A673 (cell line): ENCODE data around the gene ACSF3.

ENCODE experiments used
- EZH2 ChIP-seq: fragments of 200-600 bp; sonication (generic); IDR thresholded peaks from 2 replicates; pipeline ENCODE4 v1.6.1; 2017; ENCODE audit warnings: borderline replicate concordance, low read depth, mild to moderate bottlenecking, mixed read lengths, antibody characterized with exemption, low read length; ENCODE audit not compliant: poor library complexity, severe bottlenecking
- TF ChIP-seq, protein P1 (sequence below): fragments of 300-800, 200-600 bp; sonication (generic); conservative IDR thresholded peaks from 2 replicates; pipeline ENCODE4 v1.5.1; 2017; ENCODE audit warnings: low read depth, mild to moderate bottlenecking, antibody characterized with exemption, low read length, moderate library complexity, mixed read lengths

DNA sequence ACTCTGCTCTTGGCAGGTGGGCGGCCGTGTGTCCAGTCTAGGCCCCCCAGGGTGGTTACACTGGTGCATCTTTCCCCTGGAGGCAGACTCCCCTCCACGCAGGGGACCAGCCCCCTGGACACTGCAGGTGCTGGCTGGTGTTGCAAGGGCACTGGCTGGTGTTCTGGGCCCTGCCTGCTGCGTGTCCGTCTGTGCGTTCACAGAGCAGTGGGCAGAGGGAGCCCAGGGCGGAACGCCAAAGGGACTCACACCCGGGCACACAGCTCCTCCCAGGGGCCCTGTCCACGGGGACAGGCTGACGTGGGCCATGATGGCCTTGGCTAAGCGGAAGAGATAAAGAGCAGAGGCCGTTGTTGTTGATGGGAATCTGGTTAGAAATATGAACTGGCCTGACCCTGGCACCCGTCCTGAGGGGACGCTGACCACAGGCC lies 27.3 kb downstream of the ACSF3 start:
- TF ChIP-seq EZH2, result no peak
- TF ChIP-seq, protein P1, sequence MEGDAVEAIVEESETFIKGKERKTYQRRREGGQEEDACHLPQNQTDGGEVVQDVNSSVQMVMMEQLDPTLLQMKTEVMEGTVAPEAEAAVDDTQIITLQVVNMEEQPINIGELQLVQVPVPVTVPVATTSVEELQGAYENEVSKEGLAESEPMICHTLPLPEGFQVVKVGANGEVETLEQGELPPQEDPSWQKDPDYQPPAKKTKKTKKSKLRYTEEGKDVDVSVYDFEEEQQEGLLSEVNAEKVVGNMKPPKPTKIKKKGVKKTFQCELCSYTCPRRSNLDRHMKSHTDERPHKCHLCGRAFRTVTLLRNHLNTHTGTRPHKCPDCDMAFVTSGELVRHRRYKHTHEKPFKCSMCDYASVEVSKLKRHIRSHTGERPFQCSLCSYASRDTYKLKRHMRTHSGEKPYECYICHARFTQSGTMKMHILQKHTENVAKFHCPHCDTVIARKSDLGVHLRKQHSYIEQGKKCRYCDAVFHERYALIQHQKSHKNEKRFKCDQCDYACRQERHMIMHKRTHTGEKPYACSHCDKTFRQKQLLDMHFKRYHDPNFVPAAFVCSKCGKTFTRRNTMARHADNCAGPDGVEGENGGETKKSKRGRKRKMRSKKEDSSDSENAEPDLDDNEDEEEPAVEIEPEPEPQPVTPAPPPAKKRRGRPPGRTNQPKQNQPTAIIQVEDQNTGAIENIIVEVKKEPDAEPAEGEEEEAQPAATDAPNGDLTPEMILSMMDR, result no peak
